Fibroblast of skin of abdomen (primary cell): ENCODE data around the gene MAL. TPM values are rescaled to one million over a fixed set of nuclear protein-coding genes. Genes with fewer than 3 reads are reported as not detected.

ENCODE experiments used
- DNase-seq: peaks from one replicate; pipeline ENCODE4 v3.0.0-alpha.2; 2013
- polyA plus RNA-seq, 2 experiments: library from polyadenylated mRNA; unstranded; fragments of 120-200 nt; gene quantifications; one replicate each; pipeline ENCODE4 v1.2.1, GENCODE V29; 2013; ENCODE audit not compliant: insufficient read length in 2 of 2

The MAL gene
- polyA plus RNA-seq (2013, experiment 1 of 2; ENCODE audit: insufficient read length), result not detected
- not detected for polyA plus RNA-seq (2013, experiment 2 of 2; ENCODE audit: insufficient read length)

GRCh38 chr2:95025406-95026319 lies at the start of gene MAL:
Gene MAL (plus strand): TSS chr2:95025708. CDS start chr2:95025793, 85 bp downstream.
- DNase-seq, result no peak

DNA sequence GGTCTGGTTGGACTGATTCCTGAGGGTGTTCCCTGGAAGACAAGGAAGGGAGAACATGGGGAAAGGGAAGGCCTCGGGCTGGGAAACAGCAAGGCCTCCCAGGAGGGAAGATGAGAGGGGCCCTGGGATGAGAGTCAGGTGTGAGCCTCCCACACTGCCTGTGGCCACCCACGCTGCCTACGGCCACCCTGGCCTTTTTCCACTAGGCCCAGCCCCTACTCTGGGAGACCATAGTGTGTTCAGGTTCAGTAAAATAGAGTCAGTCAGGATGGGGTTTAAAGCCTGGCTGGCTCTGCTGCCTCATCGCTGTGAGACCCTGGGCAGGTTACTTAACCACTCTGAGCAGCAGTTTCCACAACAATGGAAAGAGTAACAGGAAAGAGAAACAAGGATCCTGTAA lies 47.7 kb upstream of the MAL start:
- no peak for DNase-seq

- DNase-seq, result no peak
Measured at GRCh38 chr2:94978917-94979316, 46.6 kb upstream of the MAL start.

DNA sequence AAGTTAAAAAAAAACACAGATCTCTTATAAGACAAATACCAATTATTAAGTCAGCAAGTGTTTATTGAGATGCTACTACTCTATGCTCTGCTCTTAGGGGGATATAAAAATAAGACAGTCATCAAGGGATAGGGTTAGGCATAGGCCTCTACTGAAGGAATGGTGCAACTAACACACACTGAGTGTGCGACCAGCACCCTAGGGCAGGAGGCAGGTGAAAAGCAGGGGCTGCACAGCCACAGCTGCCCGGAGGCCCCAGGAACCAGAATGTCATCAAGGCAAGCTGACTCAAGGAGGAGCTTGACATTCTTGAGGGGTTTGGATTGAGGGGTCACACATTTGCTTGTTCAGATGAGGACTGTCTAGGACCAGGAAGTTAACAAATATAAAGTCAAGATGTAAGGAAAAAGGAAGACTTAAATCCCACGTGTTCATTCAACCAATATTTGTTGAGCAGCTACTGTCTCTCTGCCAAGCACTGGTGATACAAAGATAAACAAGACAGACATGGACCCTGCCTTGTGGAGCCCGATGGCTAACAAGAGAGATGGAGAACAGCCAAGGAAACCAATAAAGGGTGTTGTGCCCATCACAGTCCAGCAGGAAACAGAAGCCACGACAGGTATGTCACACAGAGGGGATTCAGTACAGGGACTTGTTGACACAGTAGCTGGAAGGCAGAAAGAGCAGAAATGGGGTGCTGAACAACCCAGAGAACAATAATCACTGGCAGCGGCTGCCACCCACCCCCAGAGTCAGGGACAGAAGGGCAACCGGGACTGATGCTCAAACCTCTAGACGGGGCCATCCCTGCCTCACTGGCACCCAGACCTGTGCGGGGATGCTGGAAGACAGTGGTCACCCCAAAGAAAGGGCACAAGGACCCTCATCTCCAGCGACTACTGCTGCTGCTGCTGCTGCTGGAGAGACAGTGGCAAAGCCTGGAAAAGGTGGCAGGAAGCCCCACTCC lies 45.8 kb upstream of the MAL start:
- no peak for DNase-seq

DNA sequence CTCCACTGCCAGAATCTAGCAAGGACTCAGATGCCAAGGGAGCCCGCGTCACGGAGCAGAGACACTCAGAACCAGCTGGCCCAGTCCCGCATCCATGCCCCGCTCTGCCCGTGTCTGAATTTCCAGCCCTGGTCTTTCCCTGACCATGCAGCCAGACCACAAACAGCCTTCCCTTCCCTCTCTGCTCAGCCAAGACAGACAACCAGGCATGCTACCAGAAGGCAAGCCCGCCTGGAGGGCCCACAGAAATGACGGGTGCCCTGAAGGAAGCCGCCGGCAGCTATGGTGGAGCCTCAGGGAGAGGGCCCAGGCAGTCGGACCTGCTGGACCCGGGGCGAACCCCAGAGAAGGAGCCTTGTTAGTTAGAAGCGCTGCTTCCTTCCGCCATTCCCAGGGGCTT lies 45.1 kb upstream of the MAL start:
- DNase-seq, result no peak

GRCh38 chr2:94982156-94982555 lies 43.4 kb upstream of the MAL start:
- DNase-seq, result no peak

DNA sequence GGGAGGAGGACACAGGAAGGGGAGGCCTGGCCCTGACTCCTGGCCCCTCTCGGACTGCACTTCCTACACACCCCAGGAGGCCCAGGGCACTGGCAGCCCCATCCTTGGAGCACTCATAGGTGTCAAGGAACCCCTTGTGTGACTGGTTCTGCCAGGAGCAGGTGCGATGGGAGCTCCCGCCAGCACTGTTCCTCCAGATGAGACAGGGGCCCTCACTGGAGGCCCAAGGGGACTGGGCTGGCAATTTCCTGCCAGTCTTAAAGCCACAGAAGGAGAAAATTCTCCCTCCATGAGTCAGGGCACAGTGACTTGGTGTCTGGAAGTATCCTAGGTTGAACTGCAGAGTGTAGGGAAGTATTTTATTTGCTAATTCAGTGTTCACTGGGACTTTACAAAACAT lies 42.8 kb upstream of the MAL start:
- DNase-seq, result no peak

- DNase-seq, result no peak
Measured at GRCh38 chr2:94984964-94985575, 40.4 kb upstream of the MAL start.

- DNase-seq, result no peak
Measured at GRCh38 chr2:94985636-94986035, 39.9 kb upstream of the MAL start.

DNA sequence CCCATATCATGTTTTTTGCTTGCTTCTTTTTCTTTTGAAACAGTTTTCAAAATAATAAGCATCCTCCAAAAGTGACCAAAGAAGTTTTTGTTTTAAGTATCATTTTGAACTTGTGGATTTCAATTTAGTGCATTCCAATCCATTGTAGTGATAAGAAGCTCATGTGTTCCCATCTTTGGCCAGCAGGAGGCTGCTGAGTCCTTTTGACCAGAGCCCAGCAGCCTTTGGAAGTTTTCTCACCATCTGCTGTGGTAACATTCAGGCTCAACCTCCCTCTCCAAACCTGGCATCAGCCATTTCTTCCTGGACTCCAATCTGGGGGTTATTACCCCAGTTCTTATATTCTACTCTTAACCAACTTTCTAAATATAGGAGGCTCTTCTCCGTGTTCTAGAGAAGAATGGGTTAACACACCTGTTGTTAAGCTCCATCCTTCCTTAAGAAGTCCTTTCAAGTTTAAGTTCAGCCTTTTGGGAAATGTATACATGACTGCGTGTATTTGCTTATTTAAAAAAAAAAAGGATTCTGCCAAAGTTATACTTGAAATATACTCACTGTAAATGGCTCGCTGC lies 39.0 kb upstream of the MAL start:
- peak; percentile 35 for DNase-seq

- no peak for DNase-seq
Measured at GRCh38 chr2:94987074-94988020, 38.2 kb upstream of the MAL start.

- no peak for DNase-seq
Measured at GRCh38 chr2:94990956-94991355, 34.6 kb upstream of the MAL start.

- no peak for DNase-seq
Measured at GRCh38 chr2:94992360-94992759, 33.1 kb upstream of the MAL start.

DNA sequence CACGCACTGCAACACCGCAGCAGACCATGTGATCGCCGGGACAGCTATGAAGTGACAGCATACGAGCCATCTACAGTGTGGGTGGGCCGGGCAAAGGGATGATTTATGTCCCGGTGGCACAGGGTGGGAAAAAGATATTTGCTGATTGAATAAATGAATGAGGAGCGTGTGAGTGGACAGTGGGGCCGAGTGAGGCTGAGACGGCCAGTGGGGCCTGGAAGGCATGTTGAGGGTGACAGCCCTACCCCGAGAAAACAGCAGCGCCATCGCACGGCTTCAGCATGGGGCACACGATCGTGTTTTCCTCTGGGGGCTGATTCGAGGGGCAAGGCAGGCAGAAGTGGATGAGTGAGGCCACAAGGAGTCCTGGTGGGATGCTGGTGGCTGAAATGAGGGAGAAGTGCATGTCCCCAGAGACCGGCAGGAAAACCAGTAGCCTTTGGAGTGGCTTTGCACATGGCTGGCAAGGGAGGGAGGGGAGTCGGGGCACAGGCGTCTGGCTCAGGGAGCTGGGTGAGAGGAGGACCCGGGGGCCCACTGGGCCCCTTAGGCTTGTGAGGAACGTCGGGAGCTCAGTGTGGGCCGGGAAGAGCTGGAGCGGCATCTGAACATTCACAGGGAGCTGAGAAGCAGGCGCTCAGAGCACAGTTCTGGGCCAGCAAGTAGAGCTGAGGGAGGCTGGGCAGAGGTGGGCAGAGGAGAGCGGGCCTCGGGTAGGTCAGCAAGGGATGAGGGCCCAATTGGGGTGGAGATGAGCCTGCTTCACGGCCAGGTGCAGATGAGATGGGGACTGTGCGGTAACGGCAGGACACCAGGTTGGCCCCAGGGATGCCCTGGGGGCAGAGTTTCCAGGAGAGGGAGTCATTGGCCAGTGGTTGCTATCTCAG lies 32.1 kb upstream of the MAL start:
- DNase-seq, result no peak

- no peak for DNase-seq
Measured at GRCh38 chr2:94994063-94994913, 31.2 kb upstream of the MAL start.

DNA sequence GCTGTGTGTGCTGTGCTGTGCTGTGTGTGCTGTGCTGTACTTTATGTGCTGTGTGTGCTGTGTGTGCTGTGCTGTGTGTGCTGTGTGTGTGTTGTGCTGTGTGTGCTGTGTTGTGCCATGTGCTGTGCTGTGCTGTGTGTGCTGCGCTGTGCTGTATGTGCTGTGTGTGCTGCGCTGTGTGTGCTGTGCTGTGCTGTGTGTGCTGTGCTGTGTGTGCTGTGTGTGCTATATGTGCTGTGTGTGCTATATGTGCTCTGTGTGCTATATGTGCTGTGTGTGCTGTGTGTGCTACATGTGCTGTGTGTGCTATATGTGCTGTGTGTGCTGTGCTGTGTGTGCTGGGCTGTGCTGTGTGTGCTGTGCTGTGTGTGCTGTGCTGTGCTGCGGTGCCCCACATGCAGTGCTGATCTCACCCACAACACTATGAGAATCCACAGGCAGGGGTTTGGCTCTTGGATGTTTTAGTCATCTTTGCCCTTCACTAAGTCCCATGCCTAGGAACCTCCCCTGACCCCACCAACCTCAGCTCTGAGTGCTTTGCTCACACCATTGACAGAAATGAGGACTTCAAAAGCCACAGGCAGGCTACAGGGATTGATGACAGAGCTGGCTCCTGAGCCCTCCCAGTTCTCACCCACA lies 30.5 kb upstream of the MAL start:
- no peak for DNase-seq

- DNase-seq, result no peak
Measured at GRCh38 chr2:94995553-94996304, 29.8 kb upstream of the MAL start.
